Stimulated activated memory B cell treated with anti-CD40 and anti-IgM and Interleukin-4, amounts not matched to agents 10 μg/mL and 1 μg/mL and 100 μg/mL, for 72 hours (primary cell): Measurements from ENCODE around the gene NBPF9.
A peak's percentile ranks its signal among the peaks of the same experiment; 100 is the strongest.
"Not testable (repeated sequence)": the region's sequence is repeated elsewhere in the genome, so short reads cannot be mapped to it uniquely, and the experiment has no call there.

Source experiments
- ATAC-seq: fragments of 150-1000 bp; cut with Tn5 transposase; 2 replicates; pipeline ENCODE4 v1.10.0; 2021
- H3K27ac Mint-ChIP-seq: one replicate; pipeline ENCODE4 v1.8.0; 2022; ENCODE audit warnings: mild to moderate bottlenecking, mixed read lengths
- H3K27me3 Mint-ChIP-seq: one replicate; pipeline ENCODE4 v1.8.0; 2022; ENCODE audit warnings: mixed read lengths
- H3K36me3 Mint-ChIP-seq: one replicate; pipeline ENCODE4 v1.8.0; 2022; ENCODE audit warnings: mixed read lengths
- H3K4me1 Mint-ChIP-seq: one replicate; pipeline ENCODE4 v1.8.0; 2022; ENCODE audit warnings: mixed read lengths
- H3K4me3 Mint-ChIP-seq: one replicate; pipeline ENCODE4 v1.8.0; 2022; ENCODE audit warnings: mild to moderate bottlenecking, moderate library complexity, mixed read lengths
- H3K9me3 Mint-ChIP-seq: one replicate; pipeline ENCODE4 v1.8.0; 2022; ENCODE audit warnings: mixed read lengths

The NBPF9 gene

GRCh38 chr1:149033916-149034315, 69.4 kb downstream of the NBPF9 start:
- H3K4me3 Mint-ChIP-seq, H3K4me1 Mint-ChIP-seq, H3K9me3 Mint-ChIP-seq, H3K27ac Mint-ChIP-seq, H3K27me3 Mint-ChIP-seq, ATAC-seq, H3K36me3 Mint-ChIP-seq: not testable (repeated sequence)

DNA sequence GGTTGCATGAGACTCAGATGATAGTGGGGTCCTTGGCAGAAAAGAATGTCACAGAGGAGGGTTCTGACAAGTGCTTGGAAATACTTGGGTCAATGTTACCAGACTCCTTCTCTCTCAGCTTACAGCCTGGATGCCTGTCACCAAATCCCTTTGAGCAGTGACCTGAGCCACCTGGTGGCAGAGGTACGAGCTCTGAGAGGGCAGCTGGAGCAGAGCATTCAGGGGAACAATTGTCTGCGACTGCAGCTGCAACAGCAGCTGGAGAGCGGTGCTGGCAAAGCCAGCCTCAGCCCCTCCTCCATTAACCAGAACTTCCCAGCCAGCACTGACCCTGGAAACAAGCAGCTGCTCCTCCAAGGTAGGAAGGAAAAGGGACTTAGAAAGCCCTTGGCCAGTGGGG, 79.0 kb downstream of the NBPF9 start:
- H3K4me3 Mint-ChIP-seq, H3K9me3 Mint-ChIP-seq, H3K4me1 Mint-ChIP-seq, H3K27ac Mint-ChIP-seq, ATAC-seq, H3K36me3 Mint-ChIP-seq, H3K27me3 Mint-ChIP-seq: not testable (repeated sequence)

DNA sequence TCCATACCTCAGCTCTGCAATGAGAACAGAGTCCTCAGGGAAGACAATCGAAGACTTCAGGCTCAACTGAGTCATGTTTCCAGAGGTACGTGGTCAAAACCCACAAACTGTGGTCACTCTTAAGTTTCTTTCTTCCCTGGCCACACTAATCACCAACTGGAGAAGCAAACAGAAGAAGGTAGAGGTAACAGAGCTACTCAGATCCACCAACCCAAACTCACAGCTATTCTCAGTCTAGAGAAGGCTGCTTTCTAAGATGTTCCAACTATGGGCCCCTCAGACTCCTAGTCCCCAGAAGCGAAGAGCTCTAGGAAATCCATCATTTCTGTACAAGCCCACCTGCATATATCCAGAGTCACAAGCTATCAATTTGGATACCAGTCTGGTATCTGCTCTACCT, 84.8 kb downstream of the NBPF9 start:
- not testable (repeated sequence) for H3K36me3 Mint-ChIP-seq, H3K4me3 Mint-ChIP-seq, H3K4me1 Mint-ChIP-seq, H3K9me3 Mint-ChIP-seq, H3K27ac Mint-ChIP-seq, ATAC-seq, H3K27me3 Mint-ChIP-seq

DNA sequence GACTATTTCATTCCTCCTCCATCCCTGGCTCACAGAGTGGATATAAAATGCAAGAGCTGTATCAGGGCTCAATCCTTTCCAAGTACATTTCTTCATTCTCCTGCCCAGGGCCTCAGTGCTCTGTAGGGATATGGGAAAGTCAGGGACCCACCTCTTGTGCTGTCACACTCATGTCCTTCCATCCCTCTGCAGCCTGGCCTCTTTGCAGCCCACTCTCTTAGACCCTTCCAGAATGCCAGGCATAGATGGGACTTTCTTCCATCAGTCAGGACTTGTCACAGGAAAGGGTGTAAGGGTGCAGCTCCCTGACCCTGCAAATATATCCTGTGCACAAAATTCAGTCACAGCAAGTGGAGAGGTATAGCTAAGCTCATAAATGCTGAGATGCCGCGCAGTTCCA, 86.7 kb downstream of the NBPF9 start:
- H3K9me3 Mint-ChIP-seq, H3K27me3 Mint-ChIP-seq, ATAC-seq, H3K27ac Mint-ChIP-seq, H3K4me3 Mint-ChIP-seq, H3K36me3 Mint-ChIP-seq, H3K4me1 Mint-ChIP-seq: not testable (repeated sequence)

DNA sequence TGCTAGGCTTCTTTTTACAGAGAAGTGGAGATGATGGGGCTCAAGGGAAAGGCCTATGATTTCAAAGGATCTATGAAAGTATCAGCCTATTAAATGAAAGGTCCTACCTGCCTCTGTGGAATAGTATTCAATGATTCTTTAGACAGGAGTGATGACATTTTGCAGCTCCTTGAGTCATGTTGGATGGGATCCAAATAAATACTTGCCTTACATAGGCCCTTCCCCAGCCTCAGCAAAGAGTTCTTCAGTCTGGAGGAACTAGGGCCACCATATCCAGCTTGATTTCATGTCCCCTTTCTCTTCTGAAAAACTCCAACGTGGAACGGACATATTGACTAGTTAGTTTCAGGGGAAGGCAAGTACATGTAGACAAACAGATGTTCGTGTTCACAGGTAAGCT, 87.8 kb downstream of the NBPF9 start:
- not testable (repeated sequence) for H3K9me3 Mint-ChIP-seq, H3K4me1 Mint-ChIP-seq, H3K4me3 Mint-ChIP-seq

DNA sequence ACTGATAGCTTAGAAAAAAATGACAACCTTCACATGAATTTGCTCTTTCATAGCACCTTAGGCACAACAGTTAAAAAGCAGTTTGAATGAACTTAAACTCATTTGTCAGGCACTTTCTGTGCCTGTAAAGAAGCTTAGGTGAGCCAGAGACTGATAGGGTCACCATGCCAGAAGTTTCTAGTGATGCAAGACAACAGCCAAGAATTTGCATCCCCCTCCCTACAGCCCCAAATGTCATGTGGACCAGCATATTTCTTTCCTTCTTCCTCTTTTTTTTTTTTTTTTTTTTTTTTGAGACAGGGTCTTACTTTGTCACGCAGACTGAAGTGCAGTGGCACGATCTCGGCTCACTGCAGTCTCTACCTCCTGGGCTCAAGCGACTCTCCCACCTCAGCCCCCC, 89.8 kb downstream of the NBPF9 start:
- H3K27me3 Mint-ChIP-seq, H3K27ac Mint-ChIP-seq, H3K4me1 Mint-ChIP-seq, H3K9me3 Mint-ChIP-seq, H3K36me3 Mint-ChIP-seq, H3K4me3 Mint-ChIP-seq: not testable (repeated sequence)
- ATAC-seq, result peak; percentile 80

More for the DNA sequence above, 87.8 kb downstream of the NBPF9 start:
- not testable (repeated sequence) for ATAC-seq, H3K27me3 Mint-ChIP-seq, H3K27ac Mint-ChIP-seq, H3K36me3 Mint-ChIP-seq

DNA sequence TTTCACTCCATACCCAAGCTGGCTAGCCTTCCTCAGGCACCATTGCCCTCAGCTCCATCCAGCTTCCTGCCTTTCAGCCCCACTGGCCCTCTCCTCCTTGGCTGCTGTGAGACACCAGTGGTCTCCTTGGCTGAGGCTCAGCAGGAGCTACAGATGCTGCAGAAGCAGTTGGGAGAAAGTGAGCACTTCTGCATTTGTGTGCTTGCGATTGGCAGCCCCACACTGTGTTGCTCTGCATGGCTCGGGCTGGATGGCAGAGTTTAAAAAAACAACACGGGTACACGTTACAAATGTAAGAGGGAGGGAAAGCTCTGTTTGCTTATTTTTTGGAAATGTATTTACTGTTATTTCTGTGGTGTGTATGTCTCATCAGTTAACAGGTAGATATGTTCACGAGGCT, 90.8 kb downstream of the NBPF9 start:
- not testable (repeated sequence) for H3K36me3 Mint-ChIP-seq, H3K4me3 Mint-ChIP-seq, H3K27ac Mint-ChIP-seq, H3K4me1 Mint-ChIP-seq, H3K27me3 Mint-ChIP-seq, H3K9me3 Mint-ChIP-seq
- peak; percentile 58 for ATAC-seq

- H3K4me1 Mint-ChIP-seq, ATAC-seq, H3K27me3 Mint-ChIP-seq, H3K9me3 Mint-ChIP-seq, H3K36me3 Mint-ChIP-seq, H3K27ac Mint-ChIP-seq, H3K4me3 Mint-ChIP-seq: not testable (repeated sequence)
Measured at GRCh38 chr1:149009761-149010160, 93.6 kb downstream of the NBPF9 start.

DNA sequence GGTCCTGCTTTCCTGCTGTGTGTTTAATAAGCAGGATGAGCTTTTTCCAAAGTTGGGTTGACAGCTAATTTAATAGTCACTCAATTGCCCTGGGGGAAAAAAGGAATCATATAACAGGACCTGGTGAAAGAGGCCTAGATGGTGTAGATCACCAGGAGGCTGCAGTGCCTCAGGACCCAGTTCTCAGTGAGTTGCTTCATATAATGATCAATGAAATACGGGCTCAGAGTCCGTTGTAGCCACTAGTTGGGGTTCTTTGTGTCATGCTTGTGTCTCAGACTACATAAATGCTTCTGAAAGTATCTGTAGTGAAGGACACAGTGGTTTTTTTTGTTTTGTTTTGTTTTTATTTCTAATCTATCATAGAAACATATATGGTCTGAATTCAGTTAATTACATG, 94.6 kb downstream of the NBPF9 start:
- not testable (repeated sequence) for H3K9me3 Mint-ChIP-seq, H3K27ac Mint-ChIP-seq, H3K4me3 Mint-ChIP-seq, ATAC-seq, H3K36me3 Mint-ChIP-seq, H3K4me1 Mint-ChIP-seq, H3K27me3 Mint-ChIP-seq

- H3K27ac Mint-ChIP-seq, H3K27me3 Mint-ChIP-seq, ATAC-seq, H3K4me1 Mint-ChIP-seq, H3K36me3 Mint-ChIP-seq, H3K9me3 Mint-ChIP-seq, H3K4me3 Mint-ChIP-seq: not testable (repeated sequence)
Measured at GRCh38 chr1:149008326-149008725, 95.0 kb downstream of the NBPF9 start.
